T-helper 2 cell (primary cell): ENCODE data around the gene AIDA.
"Not testable (repeated sequence)": the region's sequence is repeated elsewhere in the genome, so short reads cannot be mapped to it uniquely, and the experiment has no call there.

ENCODE experiments used
- DNase-seq, 5 experiments: peaks; one replicate each; pipeline versions ENCODE4 v3.0.0 to v3.0.0-alpha.2; 2012 to 2022

The AIDA gene

DNA sequence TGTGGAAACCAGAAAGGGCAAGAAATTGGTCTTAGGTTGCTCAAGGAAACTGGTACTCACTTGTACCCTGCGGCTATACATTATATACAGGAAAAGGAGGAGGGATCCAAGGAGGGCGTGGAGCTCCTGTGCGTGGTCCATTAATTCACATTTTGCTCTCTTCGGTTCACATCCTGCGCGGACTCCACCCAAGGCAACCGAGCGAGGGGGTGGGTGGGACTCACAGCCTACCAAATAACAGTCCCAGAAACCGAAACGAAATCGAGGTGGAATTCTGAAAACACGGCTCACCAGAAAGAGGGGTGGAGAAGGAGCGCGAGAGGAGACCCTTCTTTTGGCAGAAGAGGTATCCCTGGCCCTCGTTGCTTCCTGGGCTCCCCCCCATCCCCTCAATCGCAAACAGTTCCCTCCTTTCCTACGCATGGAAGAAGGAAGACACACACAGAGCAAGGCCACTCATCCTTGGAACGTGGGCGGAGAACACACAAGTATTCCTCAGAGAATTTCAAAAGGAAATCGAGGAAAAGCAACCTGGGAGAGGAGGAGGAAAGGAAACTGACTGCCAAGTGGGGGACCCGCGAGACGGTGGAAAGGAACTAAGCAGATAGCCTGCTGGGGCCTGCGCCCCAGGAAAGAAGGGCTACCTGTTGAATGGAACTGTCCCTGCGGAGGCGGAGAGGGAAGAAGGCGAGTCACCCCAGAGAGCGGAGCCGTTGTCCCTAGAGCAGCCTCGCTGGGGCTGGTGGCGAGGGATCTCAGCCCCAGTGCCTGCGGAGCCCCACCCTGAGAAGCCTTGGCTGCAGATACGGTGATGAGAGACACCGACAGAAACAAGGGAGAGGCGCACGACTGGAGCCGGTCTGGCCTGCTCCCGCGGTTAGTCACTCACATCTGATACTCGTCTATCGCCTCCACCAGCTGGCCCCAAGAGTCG, 705 bp downstream of the AIDA start:
- peak; percentile 18 to 78 (median 51) for DNase-seq

DNA sequence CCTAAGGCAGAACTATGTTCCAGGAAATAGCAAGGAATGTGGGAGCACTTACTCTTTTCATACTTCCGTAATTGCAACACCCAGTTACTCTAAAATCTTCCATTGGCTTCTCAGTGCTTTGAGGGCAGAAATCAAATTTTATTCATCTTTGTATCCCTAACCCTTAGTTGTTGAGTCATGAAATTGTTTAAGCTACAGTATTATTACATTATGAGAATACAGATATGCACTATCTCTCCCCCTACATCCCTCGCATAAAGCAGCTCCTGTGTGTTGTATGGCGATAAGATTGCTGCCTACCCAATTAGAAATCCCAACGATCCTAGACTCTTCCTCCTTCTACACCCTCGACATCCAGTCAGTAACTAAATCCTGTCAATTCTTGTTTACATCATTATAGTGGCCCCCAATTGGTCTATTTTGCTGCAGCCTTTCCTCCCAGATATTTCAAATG, 2.6 kb downstream of the AIDA start:
- no peak for DNase-seq

DNA sequence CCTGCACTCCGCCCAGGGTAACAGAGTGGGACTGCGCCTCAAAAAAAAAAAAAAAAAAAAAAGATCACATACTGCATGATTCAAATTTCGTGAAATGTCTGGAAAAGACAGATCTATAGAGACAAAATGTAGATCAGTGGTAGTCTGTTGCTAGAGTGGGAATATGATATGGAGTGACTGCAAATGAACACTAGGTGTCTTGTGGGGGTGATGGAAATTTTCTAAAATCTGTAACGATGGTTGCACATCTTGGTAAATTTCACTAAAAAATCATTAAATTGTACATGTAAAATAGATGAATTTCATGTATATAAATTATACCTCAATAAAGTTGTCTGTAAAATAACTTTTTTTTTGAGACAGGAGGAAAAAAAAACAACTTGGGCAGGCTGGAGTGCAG, 5.5 kb downstream of the AIDA start:
- DNase-seq, result no peak

DNA sequence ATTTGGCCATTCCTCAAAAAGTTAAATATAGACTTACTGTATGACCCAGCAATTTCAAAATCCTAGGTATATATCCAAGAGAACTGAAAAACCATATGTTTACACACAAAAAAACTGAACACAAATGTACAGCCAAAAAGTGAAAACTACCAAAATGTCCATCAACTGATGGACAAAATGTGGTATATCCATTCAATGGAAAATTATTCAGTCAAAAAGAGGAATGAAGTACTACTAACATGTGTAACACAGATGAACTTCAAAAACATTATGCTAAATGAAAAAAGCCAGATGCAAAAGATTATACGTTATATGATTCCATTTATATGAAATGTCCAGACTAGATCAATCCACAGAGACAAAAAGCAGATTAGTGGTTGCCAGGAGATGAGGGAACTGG, 8.0 kb downstream of the AIDA start:
- DNase-seq, result no peak

DNA sequence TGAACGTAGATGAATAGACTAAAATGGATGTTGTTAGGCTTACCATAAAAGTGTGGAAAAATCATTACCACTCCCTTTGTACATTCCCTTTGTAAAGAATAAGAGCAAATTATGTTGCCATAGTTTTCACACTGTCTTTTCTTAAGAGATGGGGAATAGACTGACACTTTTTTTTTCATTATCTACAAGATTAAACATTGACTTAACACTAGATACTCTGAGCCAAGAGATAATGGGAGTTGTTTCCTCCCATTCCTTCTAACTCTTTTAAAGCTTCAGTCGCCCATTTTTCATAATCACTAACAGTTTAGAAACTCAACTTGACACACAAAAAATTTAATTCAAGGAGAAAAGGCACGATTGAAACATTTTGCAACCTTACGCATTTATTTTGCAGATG, 10.1 kb downstream of the AIDA start:
- no peak for DNase-seq

DNA sequence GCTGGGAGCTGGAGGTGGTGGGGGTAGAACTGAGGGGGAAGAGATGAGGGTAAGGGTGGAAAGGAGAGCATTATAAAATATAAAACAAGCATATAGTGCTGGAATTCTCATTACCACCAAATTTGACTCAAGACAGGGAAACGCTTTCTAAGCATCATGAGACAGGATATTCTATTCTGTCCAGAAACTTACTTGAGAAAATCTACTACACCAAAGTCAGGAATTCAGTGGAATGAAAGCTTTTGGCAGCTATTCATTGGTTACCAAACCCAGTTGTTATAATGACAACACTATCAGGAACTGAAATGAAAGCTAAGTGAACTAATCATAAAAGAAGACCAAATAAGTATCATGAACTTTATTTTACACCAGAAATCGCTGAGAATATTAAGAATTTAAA, 14.5 kb downstream of the AIDA start:
- DNase-seq, result no peak

DNA sequence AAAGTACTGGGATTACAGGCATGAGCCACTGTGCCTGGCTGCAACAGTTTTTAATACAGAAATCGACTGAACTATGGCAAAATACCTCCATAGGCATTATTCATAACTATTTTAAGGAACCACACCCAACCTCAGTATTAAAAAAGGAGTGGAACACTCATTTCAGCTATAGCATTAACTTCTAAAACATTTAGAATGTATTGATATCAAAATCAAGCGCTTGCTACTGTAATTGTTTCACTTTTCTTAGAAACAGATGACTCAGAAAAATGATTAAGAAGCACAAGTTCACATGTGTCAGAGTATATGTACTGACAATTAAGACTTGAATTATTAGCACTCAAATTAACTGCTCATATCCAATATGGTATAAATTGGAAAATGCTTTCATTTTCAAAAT, 15.1 kb downstream of the AIDA start:
- no peak for DNase-seq

DNA sequence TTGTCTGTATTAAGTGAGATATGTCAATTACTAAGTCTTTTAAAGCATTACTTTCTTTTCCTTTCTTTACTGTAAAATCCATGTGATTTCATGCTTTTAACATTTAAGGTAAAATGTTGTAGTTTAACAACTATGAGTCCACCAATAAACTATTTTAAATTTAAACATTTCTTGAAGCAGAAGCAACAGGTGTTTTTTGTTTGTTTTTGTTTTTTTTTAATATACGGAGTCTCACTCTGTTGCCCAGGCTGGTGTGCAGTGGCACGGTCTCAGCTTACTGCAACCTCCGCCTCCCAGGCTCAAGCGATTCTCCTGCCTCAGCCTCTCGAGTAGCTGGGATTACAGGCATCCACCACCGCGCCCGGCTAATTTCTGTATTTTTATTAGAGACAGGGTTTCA, 15.6 kb downstream of the AIDA start:
- no peak for DNase-seq

DNA sequence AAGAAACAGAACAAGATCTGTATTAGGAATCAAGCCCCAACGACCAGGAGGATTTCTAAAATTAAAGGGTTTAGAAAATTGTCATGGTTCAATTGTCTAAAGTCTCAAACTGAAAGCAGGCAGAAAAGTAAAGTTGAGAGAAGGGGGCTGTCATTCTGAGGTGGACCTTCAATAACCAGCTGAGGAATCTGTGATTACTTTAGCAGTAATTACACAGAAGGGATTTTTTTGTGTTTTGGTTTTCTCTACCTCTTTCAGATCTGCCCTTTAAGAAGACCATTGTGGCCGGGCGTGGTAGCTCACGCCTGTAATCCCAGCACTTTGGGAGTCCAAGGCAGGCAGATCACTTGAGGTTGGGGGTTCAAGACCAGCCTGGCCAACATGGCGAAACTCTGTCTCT, 17.4 kb downstream of the AIDA start:
- DNase-seq, result no peak

DNA sequence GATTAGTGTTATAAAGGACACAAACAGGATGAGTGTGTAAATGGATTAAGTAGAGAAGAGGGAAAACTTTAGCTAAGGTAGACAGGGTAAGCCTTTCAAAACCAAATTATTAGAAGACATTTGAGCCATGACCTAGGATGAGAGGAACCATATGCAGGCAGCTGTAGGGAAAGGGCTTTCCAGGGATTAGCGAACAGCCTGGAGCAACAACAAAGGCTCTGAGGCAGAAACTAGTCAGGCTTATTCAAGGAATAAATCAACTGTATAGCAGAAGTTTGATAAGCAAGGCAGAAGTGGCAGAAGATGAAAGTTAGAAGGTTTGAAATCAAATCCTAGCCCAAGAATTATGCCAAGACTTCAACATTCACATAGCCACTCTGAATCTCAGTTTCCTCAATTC, 21.3 kb downstream of the AIDA start:
- no peak for DNase-seq

DNA sequence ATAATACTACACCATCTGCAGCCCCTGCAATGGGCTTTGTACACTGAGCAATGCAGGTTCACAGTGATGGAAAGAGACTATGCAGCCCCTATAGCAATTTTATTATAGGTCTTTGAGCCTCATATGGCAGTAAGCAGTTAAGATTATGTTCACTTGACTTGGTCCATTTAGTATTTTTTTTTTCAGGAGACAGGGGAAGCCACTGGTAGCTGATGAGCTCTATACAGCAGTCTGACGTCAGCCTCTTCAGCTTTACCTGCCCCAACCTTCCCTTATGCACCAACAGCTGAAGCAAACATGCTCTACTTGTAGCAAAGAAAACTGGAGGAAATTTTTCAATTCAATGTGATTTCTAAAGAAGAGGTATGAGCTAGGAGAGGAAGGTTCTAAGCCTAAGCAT, 32.2 kb downstream of the AIDA start:
- no peak for DNase-seq

DNA sequence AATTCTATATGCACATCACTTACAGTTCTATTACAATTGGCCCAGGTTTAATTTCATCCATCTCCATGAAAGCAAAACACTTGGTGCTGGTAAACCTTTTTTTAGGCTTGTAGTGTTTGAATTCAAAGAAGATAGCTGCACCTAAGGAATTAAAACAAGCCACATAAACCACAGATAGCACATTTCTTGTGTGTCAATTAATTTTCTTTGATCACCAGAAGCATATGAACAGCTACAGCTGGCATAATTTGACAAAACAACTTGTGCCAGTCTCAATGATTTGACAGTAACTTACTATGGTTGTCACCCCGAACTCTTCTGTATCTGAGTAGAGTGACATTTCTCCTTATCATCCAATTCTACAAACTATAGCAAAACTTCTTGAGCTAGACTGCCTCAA, 42.2 kb downstream of the AIDA start:
- no peak for DNase-seq

DNA sequence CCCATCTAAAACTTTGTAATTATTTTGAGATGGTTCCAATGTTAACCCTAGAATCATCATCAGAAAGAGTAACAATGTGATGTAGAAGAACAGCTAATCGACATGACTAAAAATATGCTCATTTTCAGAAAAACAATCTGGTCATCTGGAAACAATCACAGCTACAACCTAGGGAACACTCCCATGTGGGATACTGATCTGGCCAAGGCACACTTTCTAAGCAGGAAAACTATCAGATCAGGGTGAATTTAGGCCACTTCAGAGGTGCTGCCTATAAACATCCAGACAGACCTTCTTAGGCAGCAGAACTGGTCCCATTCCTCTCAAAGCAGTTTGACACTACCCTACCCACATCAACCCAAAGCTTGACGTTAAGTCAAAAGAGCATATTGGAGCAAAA, 43.2 kb downstream of the AIDA start:
- not testable (repeated sequence) for DNase-seq

DNA sequence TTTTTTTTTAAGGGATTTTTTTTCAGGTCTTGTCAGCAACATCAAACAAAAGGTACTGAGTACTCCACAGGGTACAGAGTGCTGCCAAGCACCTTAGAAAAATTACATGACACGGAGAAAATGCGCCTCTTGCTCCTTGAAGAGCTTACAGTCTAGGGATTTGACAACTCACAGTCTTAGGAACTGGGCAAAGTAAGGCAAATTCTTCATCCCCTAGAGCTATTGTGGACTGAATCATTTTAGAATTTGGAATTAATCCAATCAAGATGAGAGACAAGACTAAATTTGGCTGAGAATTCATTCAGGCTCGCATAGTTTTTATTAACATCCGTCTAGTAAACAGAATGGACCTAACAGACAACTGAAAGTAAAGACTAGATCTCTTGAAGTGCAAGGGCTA, 44.1 kb downstream of the AIDA start:
- DNase-seq, result not testable (repeated sequence)

DNA sequence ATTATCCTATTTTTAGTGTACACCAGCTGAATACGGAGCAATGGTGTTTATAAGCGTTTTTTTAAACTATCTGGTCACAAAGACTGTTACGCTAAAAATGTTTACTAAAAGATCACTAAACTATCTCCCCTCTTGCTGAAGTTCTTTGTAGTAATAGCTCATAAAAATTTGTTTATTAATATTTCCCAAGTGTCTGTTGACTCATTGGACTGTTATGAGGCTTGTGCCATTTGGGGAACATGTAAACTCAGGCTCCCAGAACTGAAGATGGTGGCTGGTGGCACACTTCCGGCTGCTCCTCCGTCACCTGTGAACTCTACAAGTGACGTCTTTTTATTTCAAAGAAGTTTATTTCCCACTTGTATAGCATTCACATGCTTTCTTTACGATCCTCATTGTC, 46.3 kb downstream of the AIDA start:
- DNase-seq, result no peak

DNA sequence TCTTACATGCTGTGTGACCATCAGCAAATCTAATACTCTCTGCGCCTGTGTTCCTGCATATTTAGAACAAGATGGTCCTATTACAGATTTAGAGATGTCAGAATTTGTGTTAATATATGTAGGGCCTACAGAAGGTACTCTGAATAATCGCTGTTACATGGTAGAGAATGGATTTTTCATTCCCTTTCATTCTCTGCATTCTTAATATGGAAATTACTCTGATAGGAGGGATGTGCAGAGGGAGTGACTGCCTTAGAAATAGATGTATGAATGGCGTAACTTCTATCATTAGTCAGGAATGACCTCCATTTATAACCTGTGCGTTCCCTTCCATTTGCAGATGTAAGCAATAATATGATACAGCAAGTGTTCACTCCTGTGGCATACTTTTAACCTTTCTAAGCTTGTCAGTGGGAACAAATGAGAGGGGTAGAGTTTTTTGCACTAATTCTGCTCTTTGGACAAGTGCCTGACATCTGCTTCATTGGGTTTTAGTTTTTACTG, 48.8 kb downstream of the AIDA start:
- DNase-seq, result no peak

DNA sequence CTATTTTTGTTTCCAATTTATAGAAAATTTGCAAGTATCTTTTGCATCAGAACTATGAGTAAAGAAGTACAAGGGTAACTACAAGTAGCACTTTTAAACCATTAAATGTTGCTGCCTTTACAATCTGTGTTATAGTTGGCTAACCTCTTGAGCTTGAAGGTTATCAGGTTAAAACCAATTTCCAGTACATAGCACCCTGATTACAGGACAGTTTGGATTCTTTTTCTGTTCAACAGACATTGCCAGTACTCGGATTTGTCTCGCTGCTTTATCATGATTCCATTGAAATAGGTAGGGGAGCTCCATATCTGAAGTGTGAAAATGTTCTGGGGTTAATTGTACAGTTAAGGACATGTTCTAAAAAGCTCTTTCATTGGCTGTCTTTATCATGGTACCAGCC, 54.4 kb downstream of the AIDA start:
- DNase-seq, result no peak

DNA sequence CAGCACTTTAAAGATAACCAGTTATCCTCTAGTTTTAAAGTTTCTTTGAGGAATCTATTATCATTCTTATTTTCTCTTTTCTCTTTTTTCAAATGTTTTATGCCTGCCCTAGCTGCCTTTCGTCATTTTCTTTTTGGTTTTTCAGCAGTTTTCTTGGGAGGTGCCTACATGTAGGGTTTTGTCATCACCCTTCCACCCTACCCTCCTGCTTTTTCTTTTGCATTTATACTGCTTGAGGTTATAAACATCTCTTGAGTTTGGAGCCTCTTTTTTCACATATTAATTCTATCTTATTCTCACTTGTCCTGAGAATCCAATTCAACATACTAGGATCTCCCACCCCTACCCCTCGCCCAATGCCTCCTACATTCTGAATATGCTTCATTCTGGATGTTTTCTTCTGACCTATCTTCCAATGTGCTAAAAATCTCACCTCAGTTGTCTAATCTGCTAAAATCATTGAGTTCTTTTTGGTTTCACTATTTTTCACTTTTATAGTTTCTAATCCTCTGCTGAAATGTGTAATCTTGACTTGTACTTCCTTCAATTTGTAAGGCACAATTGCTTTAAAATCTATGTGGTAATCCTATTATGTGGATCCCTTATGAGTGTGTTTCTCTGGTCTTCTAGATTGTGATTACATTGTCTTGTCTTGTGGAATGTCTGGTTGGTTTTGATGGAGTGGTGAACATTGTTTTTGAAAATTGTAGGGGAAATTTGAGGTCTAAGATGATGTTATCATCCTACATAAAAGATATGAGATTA, 55.7 kb downstream of the AIDA start:
- no peak for DNase-seq

DNA sequence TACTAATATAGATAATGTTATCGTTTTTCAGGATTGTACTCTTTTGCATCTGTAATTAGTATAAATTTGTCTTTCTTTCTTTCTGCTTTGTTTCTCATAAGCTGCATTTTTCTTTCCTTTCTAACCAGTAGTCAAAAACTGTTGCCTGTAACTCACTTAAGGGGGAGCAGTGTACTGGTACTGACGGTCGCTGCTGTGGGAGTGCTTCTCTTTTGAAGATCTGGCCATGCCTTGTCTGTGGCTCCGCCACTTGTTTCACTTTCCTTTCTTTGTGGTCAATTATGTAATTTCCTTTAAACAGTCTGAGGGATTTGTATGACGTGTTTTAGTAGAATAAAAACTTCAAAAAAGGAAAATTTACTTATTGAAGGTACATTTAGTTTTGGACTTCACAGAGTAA, 57.4 kb downstream of the AIDA start:
- DNase-seq, result peak; percentile 43 to 87 (median 74)

DNA sequence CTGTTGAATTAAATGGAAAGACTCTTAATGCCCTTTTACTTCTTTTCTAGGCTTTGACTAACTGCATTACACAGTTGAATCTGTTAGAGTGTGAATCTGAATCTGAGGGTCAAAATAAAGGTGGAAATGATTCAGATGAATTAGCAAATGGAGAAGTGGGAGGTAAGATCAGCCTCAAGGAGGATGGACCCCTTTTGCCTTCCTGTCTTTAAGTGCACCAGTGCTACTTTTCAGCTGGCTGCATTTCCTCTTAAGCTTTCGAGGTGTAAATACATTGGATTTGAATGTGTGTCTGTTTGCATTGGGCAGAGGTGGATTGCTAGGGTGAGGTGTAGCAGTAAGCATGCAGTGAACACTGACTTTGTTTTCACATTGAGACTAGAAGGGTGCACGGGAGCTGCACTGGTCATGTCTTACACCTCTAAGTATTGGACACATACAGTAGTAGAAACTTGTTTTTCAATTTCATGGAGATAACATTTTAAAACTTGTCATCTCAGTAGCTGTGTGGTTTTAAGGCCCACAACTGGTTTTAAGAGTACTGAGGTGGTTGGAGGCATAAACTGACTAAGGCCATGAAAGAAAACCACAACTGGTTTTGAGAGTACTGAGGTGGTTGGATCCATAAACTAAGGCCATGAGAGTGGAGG, 59.0 kb downstream of the AIDA start:
- DNase-seq, result peak in 1 of 5 experiments; percentile 91

DNA sequence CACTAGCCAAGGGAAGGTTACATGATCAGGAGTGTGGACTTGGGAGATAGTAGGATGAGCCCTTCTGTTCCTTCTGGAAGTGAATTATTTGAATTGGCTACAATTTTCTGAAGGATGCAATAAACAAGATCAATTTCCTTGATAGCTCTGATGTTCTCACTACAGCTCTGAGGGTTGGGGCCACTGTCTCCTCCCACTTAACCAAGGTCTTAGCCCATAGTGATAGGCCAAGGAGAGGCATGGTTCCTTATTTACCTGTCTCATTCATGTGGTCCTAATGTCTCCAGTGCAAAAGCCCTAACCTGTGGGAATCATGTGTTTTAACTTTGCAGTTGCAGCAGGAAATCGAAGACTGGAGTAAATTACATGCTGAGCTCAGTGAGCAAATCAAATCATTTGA, 59.6 kb downstream of the AIDA start:
- DNase-seq, result peak in 1 of 5 experiments; percentile 29

DNA sequence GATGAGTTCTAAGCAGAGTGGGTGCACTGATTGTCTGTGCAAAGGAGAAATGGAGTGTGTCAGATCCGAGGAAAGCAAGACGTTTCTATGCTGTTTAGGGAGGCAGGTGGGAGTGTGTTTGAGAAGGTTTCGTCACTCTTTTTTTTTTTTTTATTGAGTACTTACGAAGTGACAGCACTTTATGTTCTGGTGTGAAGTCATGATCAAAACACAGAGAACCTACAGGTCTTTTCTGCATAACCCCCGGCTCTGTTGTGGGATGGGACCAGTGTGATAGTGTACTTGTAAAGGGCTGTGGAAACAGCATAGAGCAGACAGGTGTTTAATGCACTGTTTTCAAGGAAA, 67.7 kb downstream of the AIDA start:
- DNase-seq, result peak in 2 of 5 experiments; percentile 33 to 58

DNA sequence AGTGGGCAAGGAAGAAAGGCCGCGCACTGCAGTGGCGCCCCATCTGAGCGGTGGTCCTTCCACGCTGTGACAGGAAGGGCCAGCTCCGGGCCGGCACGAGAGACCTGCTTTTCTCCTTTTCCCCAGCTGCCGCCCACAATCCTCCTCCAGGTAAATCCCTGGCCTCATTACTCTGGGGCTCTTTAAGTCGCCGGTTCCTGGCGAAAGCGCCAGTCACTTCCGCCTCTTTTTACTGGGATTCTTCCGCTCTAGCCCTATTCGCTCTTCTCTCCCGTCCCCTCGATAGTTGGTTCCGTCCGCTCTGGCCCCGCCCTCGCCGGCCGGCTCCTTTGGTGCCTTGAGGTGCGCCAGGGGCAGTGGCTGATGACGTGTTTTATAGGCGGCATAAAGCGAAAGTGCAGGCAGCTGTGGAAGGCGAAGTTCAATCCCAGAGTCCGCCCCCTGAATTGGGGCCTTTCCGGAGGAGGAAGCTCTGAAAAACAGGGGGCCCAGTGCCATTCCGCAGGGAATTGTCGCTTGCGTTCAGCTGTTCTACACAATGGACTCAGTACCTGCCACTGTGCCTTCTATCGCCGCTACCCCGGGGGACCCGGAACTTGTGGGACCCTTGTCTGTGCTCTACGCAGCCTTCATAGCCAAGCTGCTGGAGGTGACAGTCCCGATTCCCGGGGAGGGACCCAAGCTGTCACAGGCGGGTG, 68.2 kb downstream of the AIDA start:
- DNase-seq, result peak; percentile 93 to 99 (median 97)
